ENCODE results near the gene RCOR3.
"Not testable (repeated sequence)": the region's sequence is repeated elsewhere in the genome, so short reads cannot be mapped to it uniquely, and the experiment has no call there.

Gene RCOR3

DNA sequence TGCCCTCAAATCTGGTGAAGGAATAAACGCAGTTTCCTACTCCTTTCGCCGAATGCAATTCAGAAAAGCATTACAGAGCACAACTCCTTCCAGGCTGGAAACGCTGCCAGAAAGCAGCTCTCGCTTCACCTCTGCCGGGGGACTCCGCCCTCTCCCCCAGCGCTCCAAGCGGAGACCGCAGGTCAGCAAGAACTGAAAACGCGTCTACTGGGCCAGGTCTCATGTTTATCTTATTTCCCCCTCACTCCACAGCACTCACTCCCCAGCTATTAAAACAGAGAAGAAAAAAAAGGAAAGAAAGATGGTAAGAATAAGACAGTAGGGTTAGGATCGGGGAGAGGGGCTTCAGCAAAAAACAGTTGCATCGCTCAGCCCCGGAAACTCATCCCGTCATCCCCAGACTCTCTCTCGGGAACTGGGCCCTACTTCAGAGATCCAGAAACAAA lies 833 bp upstream of the RCOR3 start:
- intact Hi-C loops (cut with DNase I; ENCODE audit: low total_unique reads), result loop anchor here (5.0 to 10.0 kb wide), 2 partner anchors 126 to 1481 kb away; no protein-coding TSS in a partner anchor
- H3K27ac ChIP-seq, result peak overlapping the region; percentile 100
- H3K9me3 ChIP-seq, result no peaks in the 10 kb centered on the region
- peak overlapping the region; percentile 94 to 99 for H3K4me3 ChIP-seq
- H3K36me3 ChIP-seq, result no peaks in the 10 kb centered on the region
- H3K27me3 ChIP-seq, result no peaks in the 10 kb centered on the region
- TF ChIP-seq, protein P1, sequence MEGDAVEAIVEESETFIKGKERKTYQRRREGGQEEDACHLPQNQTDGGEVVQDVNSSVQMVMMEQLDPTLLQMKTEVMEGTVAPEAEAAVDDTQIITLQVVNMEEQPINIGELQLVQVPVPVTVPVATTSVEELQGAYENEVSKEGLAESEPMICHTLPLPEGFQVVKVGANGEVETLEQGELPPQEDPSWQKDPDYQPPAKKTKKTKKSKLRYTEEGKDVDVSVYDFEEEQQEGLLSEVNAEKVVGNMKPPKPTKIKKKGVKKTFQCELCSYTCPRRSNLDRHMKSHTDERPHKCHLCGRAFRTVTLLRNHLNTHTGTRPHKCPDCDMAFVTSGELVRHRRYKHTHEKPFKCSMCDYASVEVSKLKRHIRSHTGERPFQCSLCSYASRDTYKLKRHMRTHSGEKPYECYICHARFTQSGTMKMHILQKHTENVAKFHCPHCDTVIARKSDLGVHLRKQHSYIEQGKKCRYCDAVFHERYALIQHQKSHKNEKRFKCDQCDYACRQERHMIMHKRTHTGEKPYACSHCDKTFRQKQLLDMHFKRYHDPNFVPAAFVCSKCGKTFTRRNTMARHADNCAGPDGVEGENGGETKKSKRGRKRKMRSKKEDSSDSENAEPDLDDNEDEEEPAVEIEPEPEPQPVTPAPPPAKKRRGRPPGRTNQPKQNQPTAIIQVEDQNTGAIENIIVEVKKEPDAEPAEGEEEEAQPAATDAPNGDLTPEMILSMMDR (IDR thresholded peaks at IDR 0.05), result no peak
- DNase-seq, result peak; percentile 75 to 90
- H3K4me1 ChIP-seq, result peaks cover 0 to 26% (median 18%) of the 10 kb centered on the region in 4 donors

- peak overlapping the region; percentile 94 to 99 for H3K4me3 ChIP-seq
- no peaks in the 10 kb centered on the region for H3K27me3 ChIP-seq
- peak overlapping the region; percentile 100 for H3K27ac ChIP-seq
- peak; percentile 45 to 81 for DNase-seq
- no peaks in the 10 kb centered on the region for H3K36me3 ChIP-seq
- TF ChIP-seq, protein P1 (IDR thresholded peaks at IDR 0.05), result no peak
- H3K4me1 ChIP-seq, result peaks cover 0 to 31% (median 18%) of the 10 kb centered on the region in 4 donors
- H3K9me3 ChIP-seq, result no peaks in the 10 kb centered on the region
- intact Hi-C loops (cut with DNase I; ENCODE audit: low total_unique reads), result loop anchor here (5.0 to 10.0 kb wide), 2 partner anchors 125 to 1482 kb away; no protein-coding TSS in a partner anchor
Measured at GRCh38 chr1:211259638-211260126, 516 bp downstream of the RCOR3 start.

DNA sequence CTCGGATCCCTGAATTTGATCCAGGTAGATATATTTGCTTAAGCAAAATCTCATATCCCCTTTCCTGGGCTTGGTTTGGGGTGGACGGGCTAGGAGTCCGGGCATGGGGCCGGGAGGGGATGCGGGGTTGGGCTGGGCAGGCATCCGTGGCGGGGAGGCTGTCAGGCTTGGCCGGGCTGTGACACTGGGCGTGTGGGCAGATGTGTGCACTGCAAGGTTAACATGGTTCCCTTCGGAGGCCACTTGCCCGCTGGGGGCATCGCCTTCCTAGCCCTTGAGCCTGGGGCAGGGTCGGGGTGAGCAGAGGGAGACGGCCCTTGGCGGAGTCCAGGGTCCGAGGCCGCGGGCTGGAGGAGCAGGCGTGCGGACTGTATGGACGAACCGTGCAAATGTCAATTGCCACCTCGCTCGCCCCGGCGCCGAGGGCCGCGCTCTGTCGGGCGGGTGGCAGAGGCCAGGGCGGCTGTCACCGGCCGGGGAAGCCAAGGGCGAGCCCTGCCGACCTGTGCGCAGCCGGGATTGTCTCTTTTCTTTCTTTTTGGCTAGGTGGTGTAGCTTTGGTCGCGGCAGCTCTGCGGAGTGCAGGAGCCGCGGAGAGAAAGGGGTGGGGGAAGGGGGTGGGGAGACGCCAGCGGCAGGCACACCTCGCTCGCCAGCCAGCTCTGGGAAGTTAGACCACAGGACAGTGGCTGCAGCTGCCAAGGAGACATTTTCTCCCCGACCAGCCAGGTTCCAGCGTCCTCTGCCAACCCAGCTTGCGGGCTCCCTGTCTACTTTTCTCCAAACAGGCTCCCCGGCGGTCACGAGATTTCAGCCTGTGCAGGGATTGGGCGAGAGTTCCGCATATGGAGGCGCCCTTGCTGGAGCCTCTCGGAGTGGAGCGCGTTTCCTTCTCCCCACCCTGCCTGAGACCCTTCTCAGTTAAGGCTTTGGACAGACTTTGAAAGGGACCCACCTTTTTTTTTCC lies 1.3 kb downstream of the RCOR3 start:
- TF ChIP-seq, protein P1 (IDR thresholded peaks at IDR 0.05), result no peak
- peak overlapping the region; percentile 100 for H3K27ac ChIP-seq
- peak overlapping the region; percentile 94 to 99 for H3K4me3 ChIP-seq
- DNase-seq, result peak; percentile 87 to 91
- intact Hi-C loops (cut with DNase I; ENCODE audit: low total_unique reads), result no loop called here
- no peaks in the 10 kb centered on the region for H3K9me3 ChIP-seq
- no peaks in the 10 kb centered on the region for H3K27me3 ChIP-seq
- peaks cover 0 to 2% (median 0%) of the 10 kb centered on the region in 3 donors for H3K36me3 ChIP-seq
- peaks cover 0 to 31% (median 18%) of the 10 kb centered on the region in 4 donors for H3K4me1 ChIP-seq

DNA sequence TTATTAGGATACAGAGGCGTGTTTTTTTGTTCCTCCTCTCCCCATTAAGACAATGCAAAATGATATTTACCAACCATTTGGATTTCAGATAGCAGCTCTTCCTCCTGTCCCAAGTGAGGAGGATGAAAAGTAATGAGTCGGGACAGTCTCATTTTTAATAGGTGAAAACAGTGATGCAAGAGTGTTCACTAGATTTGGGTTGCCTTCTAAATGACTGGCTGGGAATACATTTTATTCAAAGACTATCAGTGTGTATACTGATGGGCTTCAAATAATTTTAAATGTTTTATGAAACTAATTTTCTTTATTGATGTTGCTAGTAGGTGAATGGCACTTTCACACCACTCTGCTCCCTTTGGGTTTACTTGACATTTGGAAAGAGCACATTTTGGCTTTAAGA lies 2.1 kb downstream of the RCOR3 start:
- intact Hi-C loops (cut with DNase I; ENCODE audit: low total_unique reads), result no loop called here
- H3K4me3 ChIP-seq, result peak overlapping the region; percentile 94 to 99

GRCh38 chr1:211263022-211263421 lies 3.9 kb downstream of the RCOR3 start:
- intact Hi-C loops (cut with DNase I; ENCODE audit: low total_unique reads); DNase-seq: not testable (repeated sequence)

More for the DNA sequence above, 2.1 kb downstream of the RCOR3 start:
- no peak for DNase-seq
- TF ChIP-seq, protein P1 (IDR thresholded peaks at IDR 0.05), result no peak
- Histone ChIP-seq H3K4me1 (peaks cover 0 to 31% (median 22%) of the 10 kb centered on the region in 4 donors), H3K36me3 (peaks cover 0 to 4% (median 0%) of the 10 kb centered on the region in 3 donors), H3K27me3 (no peaks in the 10 kb centered on the region), H3K27ac (peak overlapping the region; percentile 100), H3K9me3 (no peaks in the 10 kb centered on the region)

More at GRCh38 chr1:211263022-211263421, 3.9 kb downstream of the RCOR3 start:
- H3K36me3 ChIP-seq, result peaks cover 9 to 12% (median 11%) of the 10 kb centered on the region in 3 donors
- H3K4me3 ChIP-seq, H3K9me3 ChIP-seq, H3K27me3 ChIP-seq, H3K27ac ChIP-seq: not testable (repeated sequence)
- H3K4me1 ChIP-seq, result peaks cover 0 to 19% (median 10%) of the 10 kb centered on the region in 4 donors
